Stimulated activated CD4-positive, alpha-beta T cell treated with anti-CD3 and anti-CD28 coated beads, Interleukin-1b, Interleukin-23, amount 100 ng/mL, for 1 hour (primary cell): Measurements from ENCODE around the gene NXN.
"Not testable (repeated sequence)": the region's sequence is repeated elsewhere in the genome, so short reads cannot be mapped to it uniquely, and the experiment has no call there.

Source experiments
- DNase-seq, 2 donors: peaks; one replicate each; pipeline ENCODE4 v3.0.0-alpha.2; 2020; ENCODE audit warnings: low read depth in 2 of 2

Gene NXN

DNA sequence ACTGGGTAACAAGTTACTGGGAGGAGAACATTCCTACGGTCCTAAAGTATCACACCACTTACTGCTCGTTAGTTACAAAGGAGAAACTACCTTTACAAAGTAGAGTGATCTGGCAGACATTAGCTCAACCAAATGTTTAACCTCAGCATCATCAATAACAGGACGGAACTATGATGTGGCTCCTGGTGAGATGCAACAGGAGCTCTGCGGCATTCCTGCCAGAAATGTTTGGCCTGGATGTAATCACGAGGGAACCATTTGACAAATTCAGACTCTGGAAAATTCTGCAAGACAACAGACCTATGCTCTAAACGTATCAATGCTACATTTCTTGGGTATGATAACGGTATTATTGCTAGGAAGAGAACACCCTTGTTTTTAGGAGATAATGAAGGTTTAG lies 117.0 kb downstream of the NXN start:
- no peak for DNase-seq

DNA sequence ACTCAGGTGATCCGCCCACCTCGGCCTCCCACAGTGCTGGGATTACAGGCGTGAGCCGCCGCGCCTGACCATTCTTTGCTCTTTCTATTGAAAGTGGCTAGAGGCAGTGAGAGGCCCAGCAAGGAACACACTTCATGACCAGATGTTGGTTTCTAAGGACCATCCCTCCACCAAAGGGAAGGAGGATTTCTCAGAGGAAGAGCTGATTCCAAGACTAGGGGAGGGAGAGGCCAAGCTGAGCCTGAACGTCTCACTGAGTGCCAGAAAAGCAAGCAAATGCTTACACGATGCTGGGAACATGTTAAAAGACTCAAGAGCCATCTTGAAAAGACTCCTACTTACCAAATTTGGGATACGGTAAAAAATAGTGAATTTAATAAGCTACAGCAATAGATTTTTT lies 118.2 kb downstream of the NXN start:
- no peak for DNase-seq

DNA sequence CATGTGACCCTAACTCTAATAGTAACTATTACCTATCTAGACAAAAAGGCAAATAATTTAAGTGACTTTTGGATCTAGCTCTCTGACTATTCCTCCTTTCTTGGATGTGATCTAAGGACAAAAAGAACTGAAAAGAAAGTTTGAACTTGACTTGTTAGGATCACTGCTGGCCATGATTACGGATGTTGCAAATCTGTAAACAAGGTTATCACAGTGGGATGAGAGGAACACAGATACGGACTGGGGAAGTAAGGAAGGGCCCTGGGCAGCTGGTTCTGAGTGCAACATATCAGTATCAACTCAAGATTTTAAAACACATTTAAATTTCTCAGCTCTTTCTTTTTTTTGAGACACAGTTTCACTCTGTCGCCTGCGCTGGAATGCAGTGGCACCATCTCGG lies 118.8 kb downstream of the NXN start:
- no peak for DNase-seq

- no peak for DNase-seq
These were observed 119.8 kb downstream of the NXN start for GRCh38 chr17:859824-860195.

GRCh38 chr17:859061-859823 lies 120.3 kb downstream of the NXN start:
- DNase-seq: no peak

GRCh38 chr17:856149-856548 lies 123.4 kb downstream of the NXN start:
- DNase-seq: no peak

DNA sequence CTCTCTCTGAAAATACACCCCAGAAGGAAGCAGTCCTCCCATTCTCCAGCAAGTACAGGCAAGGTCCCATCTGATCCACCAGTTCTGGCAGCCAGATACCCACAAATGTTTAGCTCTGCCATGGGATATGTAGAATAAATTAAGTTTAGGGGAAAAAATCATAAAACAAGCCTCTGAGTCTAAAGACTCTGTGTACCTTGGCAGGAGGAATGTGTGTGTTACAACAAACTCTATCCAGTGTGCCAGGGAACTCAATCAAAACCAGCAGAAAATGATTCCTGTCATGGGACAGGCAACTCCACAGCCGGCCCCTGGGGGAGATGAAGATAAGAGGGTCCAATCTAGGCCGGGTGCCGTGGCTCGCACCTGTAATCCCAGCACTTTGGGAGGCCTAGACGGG lies 124.0 kb downstream of the NXN start:
- DNase-seq: no peak

- not testable (repeated sequence) for DNase-seq
These were observed 126.7 kb downstream of the NXN start for GRCh38 chr17:852850-853249.

GRCh38 chr17:852349-852748 lies 127.2 kb downstream of the NXN start:
- DNase-seq: no peak

- no peak for DNase-seq
These were observed 127.7 kb downstream of the NXN start for GRCh38 chr17:851924-852323.

DNA sequence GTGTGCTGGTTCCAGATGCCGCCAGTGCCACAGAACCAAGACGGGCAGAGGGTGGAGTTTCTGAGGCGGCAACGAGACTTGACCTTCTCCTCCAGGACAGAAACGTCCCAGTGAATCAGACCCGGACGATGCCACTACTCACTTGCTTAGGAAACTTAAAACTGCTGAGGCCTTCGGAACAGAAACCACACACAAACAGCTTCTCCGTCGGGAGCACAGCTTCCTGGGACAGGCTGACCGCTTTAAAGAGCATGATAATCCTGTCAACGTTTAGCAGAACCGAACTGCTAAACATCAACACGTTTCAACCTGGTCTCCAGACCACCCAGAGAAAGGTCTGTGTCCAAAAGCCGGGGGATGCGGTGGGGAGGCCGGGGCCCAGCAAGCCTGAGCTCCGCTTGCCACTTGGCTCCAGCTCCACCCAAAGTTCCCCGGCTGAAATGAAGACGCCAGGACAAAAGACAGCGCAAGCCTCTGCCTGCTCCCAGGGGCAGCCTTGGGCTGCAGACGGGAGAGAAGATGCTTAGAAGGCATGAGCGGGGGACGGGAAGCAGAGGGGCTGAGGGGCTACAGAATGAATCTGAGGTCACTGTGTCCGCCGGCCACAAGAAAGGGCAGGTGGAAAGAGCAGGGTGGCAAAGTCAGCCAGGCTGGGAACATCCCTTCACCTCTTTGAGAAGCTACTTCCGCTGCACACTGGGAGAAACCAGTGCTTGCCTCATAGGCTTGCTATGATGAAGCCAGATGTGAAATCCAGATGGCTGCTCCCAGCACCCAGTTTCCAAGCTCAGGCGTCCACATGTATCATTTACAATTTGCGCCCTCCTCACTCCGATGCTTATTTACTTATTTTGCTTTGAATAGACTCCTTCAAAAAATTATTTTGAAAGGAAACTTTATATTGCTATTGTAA lies 128.5 kb downstream of the NXN start:
- no peak for DNase-seq

DNA sequence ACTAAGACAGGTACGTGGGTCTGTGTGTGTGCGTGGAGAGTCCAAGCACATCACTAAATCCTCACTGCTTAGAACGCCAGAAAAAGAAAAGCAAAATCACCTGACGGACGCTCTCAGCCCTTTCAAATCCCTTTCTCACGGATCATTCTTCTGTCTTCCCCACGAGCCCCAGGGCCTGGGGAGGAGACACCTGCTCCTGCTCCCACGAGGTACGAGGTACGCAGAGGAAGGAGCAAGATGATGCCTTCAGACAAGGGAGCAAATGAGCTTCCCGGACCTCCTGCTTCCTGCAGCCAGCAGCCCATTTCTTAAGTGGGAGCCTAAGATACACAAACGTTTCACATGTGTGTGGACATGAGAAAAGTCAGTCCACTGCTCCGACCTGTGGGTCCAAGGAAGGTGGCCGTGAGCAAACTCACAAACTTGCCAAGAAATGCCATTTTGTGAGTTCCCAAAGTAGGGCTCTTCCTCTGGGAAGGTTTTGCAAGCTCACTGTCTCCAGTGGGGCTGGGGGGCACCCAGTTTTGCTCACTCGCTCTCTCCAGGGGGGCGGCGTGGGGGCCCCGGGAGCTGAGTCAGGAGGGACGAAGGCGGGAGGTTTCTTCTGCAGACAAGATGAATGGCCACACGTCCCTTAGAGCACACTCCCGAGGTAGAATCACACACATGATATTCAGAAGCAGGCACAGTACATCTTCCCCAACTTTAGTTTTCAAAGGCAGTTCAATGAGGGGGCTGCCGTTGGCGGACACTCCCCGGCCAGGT lies 129.3 kb downstream of the NXN start:
- no peak for DNase-seq

GRCh38 chr17:848402-848801 lies 131.2 kb downstream of the NXN start:
- no peak for DNase-seq

GRCh38 chr17:846901-847843 lies 132.4 kb downstream of the NXN start:
- no peak for DNase-seq

DNA sequence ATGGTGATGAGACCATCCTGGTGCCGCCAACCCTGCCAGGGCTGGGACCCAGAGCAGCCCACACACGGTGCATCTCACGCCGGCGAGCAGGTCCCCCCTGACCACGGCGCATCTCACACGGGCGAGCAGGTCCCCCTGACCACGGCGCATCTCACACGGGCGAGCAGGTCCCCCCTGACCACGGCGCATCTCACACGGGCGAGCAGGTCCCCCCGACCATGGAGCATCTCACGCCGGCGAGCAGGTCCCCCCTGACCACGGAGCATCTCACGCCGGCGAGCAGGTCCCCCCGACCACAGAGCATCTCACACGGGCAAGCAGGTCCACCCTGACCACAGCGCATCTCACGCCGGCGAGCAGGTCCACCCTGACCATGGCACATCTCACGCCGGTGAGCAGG lies 138.3 kb downstream of the NXN start:
- DNase-seq: no peak

DNA sequence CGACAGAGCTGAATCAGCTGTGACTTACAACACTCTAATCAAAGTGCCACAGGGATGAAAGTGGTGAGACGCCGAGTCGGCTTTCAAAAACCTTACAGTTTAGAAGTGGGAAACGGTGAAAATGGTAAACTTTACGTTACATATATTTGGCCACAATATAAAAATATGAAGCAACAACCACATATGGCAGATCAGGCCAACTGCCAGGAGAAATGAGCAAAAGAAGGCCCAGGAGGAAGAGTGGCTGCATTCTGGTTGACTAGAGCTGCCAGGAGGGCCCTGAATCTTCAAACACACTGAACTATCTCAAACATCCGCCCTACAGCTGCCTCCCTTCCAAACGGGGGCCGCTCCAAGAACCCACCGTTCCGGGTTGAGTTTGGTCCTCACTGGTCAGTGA lies 141.1 kb downstream of the NXN start:
- DNase-seq: no peak

DNA sequence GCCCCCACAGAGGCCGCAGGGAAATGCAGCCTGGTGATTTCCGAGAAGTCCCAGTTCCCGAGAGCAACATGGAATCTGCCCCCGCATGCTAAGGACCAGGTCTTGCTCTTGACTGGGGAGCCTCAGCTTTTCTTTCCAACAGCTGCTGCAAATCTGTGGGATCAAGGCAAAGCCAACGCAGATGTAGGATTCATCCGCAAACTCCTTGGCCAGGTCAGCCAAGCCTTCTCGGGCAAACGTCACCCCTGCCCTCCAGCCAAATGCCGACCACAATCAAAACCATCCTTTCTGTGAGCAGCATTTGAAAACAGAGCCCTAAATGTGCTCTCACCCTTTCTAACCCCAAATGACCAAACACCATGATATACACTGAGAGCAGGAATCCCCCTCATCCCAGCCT lies 143.4 kb downstream of the NXN start:
- DNase-seq: no peak

GRCh38 chr17:835721-836120 lies 143.9 kb downstream of the NXN start:
- not testable (repeated sequence) for DNase-seq

- DNase-seq: no peak
These were observed 144.3 kb downstream of the NXN start for GRCh38 chr17:835263-835662.

DNA sequence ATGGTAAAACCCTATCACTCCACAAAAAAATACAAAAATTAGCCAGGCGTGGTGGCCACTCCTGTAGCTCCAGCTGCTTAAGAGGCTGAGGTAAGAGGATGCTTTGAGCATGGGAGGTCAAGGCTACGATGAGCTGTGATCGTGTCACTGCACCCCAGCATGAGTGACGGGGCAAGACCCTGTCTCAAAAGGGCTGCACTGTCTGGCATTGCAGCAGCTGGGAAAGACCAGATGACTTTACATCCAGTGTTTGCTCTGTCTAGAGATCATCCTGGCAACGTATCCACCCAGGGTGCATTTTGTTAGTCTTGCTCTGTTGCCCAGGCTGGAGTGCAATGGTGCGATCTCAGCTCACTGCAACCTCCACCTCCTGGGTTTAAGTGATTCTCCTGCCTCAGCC lies 145.4 kb downstream of the NXN start:
- DNase-seq: no peak

GRCh38 chr17:830950-831349 lies 148.6 kb downstream of the NXN start:
- no peak for DNase-seq
